GM21390 (cell line): ENCODE results near the gene SH3BP5L.
"Not testable (repeated sequence)": the region's sequence is repeated elsewhere in the genome, so short reads cannot be mapped to it uniquely, and the experiment has no call there.

ENCODE experiments used
- ATAC-seq: cut with Tn5 transposase; IDR thresholded peaks from one replicate; pipeline ENCODE4 v1.9.1; 2021; ENCODE audit not compliant: unreplicated experiment

Gene SH3BP5L

DNA sequence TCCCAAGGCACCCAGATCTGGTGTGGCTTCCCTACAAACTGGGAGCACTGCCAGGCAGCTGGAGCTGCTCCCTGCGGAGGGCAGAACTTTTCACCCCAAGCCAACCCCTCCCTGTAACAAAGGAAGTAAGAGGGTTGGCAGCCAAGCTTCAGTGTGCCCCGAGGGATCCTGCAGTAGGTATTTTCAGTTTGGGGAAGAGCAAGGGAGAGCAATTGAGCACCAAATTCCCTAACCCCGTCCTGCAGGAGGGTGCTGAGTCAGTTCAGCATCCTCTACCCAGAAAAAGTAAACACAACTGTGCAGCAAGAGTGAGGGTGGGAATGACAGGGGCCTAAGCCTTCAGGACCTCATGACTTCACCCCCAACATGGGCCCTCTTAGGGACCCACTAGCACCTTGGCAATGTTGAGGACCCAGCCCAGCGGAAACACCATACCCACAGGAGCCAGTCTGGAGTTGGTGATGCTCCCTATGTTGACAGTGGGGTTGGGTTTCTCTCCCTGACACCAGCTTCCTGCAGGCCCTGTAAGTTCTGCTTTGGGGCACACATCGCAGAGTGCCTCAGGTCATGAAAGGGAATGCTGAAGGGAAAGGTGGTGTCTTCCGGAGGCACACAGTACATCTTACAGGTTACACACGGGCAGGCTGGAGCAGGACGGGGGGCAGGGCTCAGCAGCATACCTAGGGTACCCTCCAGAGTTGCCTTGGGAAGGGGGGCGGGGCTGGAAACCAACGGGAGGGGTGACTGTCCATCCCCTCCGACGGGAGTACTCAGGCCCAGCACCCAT lies 14.8 kb downstream of the SH3BP5L start:
- ATAC-seq = no peak

DNA sequence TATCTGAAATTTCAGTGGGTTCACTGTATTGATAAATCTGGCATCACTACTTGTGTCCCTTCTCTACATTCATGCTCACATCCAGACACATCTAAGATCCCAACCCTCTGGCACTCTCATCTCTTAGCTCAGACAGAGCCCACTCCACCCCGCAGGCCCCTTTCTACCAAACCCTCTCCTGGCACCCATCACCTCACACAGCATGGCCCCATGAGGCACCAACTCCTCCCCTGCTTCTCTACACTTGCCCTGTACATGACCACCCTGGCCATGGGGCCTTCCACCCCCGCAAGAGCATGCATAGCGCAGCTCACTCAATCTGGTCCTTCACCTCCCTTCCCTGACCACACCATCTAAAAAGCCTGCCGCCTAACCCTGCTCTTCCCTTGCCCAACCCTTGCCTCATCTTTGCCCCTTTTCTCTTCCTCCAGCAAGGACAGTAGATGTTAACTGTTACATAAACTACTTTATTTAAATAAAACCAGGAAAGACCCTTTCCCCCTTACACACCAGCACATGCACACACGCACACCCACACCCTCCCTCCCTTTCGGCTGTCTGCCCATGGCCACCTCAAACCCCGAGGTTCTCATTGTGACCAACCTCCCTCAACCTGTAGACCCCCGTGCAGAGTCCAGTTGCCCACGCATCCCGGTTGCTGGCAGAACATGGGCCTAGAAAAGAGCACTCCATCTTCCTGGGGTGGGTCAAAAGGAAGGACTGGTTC lies 15.6 kb downstream of the SH3BP5L start:
- no peak for ATAC-seq

DNA sequence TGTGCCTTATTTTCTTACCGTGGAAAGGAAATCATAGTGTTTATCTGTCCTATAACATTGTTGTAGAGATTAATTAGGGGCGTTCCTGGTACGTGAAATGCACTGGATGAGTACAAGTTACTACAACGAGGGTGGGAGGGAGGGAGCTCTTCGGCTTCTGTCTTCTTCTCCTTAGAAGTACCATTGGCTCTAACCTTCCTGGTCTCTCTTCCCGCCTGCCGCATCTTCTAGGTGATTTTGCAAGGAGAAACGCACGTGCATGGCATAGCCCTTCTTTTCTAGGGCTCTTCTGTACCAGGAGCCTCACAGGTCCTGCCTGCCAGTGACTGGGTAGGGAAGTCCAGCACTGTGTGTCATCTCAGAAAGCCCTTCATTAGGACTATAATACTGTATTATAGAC lies 16.8 kb downstream of the SH3BP5L start:
- ATAC-seq = no peak

DNA sequence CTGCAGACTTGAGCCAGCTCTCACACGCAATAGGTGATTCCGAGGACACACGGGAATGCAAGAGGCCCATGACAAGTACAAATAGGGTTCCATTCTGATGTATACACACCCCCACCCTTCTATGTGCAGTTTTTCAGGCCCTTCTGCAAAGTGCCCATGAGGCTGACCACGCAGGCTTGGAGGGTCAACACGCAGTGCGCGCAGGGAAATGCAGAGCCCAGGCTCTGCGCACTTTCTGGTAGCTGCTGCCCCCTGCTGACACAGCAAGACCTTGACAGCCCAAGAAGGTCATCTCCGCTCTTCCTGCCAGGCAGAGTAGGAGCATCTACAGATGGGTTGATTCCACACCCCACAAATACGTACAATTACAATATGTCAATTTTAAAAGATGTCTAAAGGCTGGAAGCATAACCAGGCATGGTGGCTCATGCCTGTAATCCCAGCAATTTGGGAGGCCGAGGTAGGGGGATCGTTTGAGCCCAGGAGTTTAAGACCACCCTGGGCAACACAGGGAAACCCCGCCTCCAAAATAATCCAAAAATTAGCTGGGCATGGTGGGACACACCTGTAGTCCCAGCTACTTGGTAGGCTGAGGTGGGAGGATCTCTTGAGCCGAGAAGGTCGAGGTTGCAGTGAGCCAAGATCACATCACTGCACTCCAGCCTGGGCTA lies 18.5 kb downstream of the SH3BP5L start:
- ATAC-seq = peak; percentile 52

DNA sequence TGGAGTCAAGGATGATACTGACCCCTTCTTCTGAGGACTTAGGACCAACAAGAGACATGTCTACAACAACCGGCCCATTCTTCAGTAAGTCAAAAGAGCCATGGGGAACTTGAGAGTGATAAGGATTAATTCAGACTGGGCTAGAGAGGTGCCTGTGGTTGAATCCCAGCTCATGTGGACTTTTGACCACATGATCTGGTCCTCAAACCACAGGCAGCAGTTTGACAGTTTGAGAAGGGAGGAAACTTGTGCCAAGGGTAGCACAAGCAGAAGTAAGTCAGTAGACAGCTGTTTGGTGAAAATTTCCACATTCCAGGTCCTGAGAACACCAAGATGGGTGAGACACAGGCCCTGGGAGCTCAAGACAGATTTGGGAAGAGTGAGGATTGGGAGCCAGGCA lies 19.8 kb downstream of the SH3BP5L start:
- no peak for ATAC-seq

DNA sequence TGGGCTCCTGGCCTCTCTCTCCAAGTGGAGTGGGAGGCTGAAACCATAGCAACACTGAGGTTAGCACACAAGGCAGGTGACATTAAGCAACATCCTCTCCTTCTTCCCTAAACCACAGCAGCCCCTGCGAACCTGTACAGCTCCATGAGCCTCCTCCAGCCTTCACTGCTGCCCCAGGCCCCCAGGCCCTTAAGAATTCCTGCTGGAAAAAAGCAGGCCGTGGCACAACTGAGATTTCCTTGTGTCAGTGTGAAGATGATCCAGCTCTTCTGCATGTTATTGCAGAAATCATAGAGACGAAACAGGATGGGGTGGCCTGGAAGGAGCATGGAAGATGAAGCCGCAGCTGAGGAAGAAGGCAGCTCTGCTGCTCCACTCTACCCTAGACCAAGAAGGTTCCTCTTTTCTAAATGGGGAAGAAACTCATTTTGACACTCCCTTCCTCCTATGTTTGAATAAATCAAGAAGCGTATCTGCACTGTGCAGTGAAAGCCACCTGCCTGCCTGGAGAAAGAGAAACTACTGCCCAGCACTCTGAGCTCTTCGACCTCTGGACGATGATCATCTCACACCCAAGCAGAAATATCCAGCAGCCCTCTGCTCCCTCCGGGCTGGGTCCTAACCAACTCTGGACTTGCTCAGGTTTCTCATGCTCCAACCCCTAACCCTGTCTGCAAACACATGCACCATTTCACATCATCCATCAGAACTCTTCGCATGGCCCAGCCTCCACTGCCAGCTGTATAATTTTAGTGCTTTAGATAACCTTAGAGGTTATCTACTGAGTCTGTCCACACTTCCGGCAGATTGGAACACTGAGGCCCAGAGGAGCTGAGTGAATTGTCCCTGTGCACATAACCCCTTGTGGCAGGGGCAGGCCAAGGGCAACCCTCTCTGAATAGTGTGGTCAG lies 20.7 kb downstream of the SH3BP5L start:
- ATAC-seq = peak; percentile 86

DNA sequence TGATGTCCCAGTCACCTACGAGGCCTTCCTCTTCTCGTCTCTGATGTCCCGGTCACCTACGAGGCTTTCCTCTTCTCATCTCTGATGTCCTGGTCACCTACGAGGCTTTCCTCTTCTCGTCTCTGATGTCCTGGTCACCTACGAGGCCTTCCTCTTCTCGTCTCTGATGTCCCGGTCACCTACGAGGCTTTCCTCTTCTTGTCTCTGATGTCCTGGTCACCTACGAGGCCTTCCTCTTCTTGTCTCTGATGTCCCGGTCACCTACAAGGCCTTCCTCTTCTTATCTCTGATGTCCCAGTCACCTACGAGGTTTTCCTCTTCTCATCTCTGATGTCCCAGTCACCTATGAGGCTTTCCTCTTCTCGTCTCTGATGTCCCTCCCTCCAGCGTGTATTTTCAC lies 22.2 kb downstream of the SH3BP5L start:
- not testable (repeated sequence) for ATAC-seq

DNA sequence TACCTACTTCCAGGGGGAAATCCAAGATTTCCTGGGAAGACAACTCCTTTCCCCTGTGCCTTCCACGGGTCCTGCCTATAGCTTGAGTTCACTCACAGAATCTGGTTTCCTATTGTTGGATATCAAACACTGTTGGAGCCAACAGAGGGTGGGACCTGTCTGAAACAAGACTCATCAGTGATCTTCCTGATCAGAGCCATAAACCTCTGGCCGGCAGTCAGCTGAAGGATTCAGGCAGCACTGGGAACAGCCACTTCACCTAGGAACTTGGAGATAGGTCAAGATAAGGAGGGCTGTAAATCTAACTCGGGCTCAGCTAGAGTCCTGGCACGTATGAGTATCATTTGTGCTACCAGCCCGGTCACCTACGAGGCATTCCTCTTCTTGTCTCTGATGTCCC lies 23.3 kb downstream of the SH3BP5L start:
- ATAC-seq = no peak

DNA sequence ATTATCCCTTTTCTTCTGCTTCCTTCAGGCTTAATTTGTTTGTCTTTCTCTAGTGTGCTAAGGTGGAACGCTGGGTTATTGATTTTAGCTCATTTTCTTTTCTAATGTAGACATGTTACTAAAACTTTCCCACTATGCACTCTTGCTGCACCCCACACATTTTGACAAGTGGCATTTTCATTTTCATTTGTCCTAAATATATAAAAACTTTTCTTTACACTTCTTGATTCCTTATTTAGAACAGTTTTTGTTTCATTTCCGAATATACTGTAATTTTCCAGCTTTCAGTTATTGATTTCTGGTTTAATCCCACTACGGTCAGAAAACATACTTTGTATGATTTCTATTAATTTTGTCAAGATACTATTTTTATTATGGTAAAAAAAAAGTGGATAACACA lies 25.3 kb downstream of the SH3BP5L start:
- ATAC-seq = no peak

DNA sequence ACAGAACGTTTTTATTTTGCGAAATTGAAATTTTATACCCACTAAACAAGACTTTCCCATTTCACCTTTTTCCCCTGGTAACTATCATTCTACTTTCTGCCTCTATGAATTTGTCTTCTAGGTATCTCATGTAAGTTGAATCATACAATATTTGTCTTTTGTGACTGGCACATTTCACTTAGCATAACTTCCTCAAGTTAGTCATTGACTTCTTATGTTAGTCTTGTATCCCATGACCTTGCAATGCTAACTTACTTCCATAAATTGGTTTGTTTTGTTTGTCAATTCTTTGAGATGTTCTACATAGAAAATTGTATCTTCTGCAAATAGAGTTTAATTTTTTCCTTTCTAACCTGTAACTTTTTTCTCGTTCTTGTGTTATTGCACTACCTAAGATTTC lies 26.9 kb downstream of the SH3BP5L start:
- no peak for ATAC-seq

DNA sequence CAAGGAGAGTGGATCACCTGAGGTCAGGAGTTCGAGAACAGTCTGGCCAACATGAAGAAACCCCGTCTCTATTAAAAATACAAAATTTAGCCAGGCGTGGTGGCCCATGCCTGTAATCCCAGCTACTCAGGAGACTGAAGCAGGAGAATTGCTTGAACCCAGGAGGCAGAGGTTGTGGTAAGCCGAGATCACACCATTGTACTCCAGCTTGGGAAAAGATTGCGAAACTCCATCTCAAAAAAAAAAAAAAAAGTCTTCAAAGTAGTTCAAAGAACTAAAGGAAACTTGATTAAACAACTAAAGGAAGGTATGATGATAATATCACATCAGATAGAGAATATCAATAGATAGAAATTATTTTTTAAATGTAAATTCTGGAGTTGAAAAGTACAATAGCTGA lies 31.1 kb downstream of the SH3BP5L start:
- ATAC-seq = not testable (repeated sequence)

DNA sequence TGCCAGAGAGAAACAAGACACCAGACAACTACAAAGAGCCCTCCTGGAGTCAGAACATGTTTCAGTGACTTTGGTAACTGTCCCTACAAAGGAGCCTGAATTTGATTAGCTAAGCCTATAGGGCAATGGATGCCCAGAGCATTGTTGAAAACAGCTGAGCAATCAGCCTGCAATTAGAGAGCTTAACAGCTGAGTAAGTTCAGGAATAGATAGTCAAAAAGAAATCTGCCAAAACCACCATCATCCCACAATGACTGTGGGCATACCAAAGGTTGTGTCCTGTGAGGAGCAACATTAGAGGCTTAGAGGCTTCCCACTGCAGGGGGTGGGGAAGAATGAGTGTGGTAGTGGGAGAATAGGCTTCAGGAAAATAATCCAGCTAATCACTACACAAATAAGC lies 32.1 kb downstream of the SH3BP5L start:
- peak; percentile 77 for ATAC-seq

DNA sequence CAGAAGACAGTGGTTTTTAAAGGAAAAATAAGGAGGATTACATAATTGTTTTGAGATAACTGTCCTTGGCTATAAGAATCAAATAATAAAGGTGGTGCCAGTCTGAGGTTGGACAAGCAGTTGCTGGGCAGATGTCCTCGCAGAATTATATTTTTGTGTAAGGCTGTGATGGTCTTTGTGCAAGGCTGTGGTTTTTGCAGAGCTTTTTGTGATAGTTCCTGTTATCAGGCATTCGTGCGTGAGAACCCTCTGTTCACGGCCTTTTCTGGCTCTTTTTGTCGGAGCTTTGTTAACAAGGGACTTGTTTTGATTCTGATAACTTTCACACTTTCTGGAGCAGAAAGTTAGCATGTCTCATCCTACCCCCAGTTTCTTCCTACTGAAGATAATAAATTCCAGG lies 33.4 kb downstream of the SH3BP5L start:
- ATAC-seq = peak; percentile 45

DNA sequence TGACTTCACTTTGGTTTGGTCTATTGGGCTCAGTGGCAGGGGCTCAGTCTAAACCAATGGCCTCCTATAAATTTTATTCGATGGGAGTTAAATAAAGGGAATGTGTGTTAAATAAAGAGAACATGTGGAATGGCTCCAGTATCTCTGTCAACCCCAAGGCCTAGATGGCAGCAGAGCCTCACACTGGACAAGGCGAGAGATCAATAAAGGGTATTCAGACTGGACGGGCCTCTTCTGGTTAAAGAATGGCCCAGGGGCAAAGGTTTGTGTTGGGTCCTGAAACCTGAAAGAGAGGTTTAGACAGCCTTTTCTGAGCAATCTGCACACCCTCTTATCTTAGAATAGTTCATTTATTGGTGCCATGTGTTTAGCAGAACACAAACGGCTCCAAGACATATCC lies 34.7 kb downstream of the SH3BP5L start:
- ATAC-seq = no peak

DNA sequence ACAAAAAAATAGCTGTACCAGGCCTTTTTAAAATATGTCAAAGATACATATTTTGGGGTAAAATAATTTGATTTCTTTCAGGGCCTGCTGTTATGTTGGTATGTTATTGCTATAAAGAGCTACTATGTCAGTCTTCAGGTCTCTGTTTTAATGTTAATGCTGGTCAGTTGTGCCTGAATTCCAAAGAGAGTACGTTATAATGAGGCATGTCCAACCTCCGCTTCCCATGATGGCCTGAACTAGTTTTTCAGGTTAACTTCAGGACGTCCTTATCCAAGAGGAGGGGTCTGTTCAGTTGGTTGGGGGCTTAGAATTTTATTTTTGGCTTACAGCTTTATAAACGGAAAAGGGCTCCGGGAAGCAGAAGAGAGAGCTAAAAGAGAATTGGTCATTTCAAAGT lies 35.3 kb downstream of the SH3BP5L start:
- no peak for ATAC-seq

DNA sequence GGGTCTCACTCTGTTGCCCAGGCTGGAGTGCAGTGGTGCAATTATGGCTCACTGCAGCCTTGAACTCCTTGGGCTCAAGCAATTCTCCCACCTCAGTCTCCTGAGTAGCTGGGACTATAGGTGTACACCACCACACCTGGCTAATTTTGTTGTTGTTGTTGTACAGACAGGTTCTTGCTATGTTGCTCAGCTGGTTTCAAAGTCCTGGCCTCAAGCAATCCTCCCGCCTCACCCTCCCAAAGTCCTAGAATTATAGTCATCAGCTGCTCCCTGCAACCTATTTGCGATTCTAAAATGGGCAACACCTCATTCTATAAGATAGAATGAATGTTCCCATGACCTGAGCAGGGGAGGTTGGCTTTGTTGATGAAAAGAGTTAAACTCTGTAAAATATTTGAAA lies 36.4 kb downstream of the SH3BP5L start:
- not testable (repeated sequence) for ATAC-seq

DNA sequence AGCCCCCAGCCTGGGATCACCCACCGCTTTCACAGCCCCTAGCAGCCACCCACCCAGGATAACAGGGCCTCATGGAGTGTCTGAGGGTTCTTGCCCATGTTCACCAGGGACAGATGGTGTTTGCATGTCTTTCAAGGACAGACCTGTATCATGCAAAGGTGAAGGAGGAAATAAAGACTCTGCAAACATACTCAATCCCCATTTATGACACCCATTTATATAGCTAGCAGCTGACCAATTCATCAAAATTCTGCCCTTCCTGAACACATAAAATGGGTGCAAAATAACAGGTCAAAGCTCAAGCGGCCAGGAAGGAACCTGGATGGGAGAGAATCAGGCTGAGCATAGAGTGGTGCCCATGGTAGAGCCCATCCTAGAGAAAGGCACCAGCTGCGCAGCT lies 37.4 kb downstream of the SH3BP5L start:
- ATAC-seq = no peak

DNA sequence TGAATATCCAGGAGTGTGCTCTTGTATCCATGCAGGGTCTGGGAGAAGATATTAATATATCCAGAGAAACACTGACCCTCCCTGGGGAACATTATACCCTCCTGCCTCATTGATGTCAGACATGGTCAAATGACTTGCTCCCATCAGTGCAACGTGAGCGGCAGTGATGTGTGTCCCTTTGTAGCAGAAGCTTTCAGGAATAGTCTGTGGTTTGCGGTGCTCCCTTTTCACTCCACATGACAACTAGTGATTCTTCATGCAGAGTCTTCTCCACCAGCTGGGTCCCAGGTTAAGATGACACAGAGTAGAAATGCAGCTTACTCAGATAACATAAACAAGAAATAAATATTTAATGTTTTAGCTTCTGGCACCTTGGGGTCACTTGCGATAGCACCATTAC lies 38.3 kb downstream of the SH3BP5L start:
- ATAC-seq = no peak

DNA sequence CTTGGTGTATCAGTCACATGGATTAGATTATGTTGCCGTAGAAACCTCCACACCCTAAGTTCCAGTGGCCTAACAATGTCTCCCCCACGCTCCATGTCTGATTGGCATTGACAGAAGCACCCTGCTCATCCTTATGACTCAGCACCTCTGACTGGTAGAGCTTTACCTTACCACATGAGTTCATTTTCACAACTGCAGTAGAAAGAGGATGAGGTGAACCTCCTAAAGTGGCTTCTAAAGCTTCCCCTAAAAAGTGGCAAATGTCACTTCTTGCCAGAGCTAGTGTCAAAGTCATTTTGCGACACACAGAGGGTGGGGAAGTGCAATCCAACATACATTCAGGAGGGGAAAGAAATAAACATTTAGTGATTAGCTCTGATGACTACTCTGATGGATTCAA lies 39.6 kb downstream of the SH3BP5L start:
- peak; percentile 51 for ATAC-seq

DNA sequence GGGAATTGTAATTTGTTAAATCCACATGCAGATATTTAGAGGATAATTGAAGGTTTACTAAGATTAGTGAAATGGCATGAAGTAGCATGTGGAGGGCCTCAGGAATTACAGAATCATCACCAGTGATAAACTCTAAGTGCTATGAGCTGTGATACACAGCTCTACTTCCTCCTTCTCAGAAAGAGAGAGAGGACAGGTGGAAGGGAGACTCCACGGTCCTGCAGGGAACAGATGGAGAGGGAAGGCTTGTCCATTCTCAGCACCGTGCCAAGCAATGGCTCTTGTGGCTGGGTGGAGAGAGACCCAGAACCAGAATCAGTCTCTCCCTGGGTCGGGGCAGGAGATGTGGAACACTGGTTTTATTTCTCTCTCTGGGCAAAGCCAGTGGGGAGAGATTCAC lies 42.3 kb downstream of the SH3BP5L start:
- no peak for ATAC-seq
